GM10266 (cell line): Measurements from ENCODE around the gene FLVCR1.

Experiments used
- DNase-seq: peaks from one replicate; pipeline ENCODE4 v3.0.0; 2012; ENCODE audit errors: extremely low spot score
- CTCF ChIP-seq: IDR thresholded peaks from 2 replicates; pipeline ENCODE4 v1.5.1; 2012; ENCODE audit warnings: mild to moderate bottlenecking, low read depth; ENCODE audit not compliant: control insufficient read depth, insufficient read depth; ENCODE audit errors: missing control alignments

FLVCR1 gene

DNA sequence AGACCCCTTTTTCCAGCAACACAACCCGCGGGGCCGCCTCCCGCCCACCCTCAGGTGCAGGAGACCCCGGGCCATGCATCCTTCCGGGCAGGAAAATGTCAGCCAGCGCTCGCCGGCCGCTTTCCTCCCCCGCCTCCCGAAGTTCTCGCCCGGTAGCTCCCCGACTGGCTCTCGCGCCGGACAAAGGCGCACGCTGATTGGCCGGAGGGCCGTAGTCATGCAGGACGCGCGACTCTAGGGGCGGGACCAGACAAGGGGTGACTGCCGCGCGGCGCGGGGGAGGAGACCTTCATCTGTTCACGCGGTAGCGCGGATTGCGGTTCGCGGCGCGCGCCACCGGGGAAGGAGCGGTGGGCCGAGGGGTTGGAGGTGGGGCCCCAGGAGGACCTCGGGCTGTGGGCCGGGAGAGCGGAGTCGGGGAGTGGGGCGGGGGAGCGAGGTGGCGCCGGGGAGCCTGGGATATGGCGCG is at the start of gene FLVCR1:
Gene FLVCR1 (plus strand): TSS at position 284 of the 469 bp plus-strand sequence. CDS start 178 bp downstream, at position 462.
- peak; percentile 96 for DNase-seq
- TF ChIP-seq CTCF: no peak

DNA sequence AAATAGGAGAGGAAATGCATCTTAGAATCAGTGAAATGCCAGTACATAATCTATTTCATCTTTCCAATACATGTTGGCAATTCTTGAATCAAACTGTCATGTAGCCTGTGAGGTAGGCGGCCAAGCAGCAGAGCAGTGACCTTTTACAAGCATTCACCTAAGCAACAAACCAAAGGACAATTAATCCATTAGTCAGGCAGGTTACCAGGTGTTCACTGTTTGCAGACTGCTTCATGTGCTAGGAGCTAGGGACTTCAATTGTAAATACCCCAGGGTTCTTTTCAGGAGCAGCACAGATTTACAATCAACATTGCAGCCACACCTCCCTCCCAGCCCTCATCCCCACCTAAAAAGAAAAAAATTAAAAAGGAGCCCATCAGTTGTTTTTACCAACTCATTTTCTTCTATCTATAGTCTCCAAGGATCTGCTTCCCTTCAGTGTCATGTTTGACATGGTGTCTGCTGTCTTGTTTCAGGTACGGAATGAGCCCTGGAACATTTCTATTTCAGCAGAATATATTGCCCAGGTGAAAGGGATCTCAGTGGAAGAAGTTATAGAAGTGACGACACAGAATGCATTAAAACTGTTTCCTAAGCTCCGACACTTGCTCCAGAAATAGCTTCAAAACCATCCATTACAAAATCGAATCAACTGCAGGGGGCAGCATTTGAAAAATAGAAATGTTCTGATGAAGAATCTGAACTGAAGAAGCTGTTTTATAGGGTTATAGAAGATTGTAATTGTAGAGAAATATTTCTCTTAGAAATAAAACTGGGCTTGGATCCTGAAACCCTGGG is 43.3 kb upstream of the FLVCR1 start:
- DNase-seq: no peak
- peak; percentile 37 for TF ChIP-seq CTCF

DNA sequence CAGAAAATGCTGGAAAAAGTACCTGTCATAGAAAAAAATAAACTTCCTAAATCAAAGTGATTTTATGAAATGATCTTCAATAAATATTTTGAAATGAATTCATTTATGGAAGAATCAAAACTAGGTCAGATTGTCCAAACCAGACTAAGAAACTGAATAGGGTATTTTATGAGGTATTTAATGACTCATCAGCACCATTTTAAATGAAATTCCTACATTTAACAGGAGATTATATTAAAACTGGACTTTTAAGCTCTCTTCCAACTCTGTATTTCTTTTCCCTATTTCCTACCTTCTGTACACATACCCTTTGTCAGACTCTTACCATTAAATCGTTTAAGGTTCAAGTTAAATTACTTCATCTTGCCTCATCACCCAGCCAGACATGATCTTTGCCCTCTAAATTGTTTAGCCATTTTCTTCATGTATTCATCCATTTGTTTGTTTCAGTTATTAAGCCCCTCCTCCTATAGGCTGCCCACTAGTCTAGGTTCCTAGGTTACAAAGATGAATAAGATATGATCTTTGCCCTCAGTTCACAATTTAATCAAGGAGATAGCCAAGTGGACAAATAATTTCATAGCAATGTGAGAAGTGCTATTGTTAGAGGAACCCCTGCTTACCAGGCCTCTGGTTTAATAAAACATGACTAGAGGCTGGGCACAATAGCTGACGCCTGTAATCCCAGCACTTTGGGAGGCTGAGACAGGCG is 41.4 kb upstream of the FLVCR1 start:
- TF ChIP-seq CTCF: no peak
- no peak for DNase-seq

- DNase-seq: peak; percentile 44
- TF ChIP-seq CTCF: no peak
Observed at GRCh38 chr1:212819726-212820125, 38.3 kb upstream of the FLVCR1 start.

GRCh38 chr1:212820969-212821368 is 37.1 kb upstream of the FLVCR1 start:
- no peak for DNase-seq
- TF ChIP-seq CTCF: peak; percentile 10

GRCh38 chr1:212822956-212823355 is 35.1 kb upstream of the FLVCR1 start:
- no peak for TF ChIP-seq CTCF
- DNase-seq: no peak

DNA sequence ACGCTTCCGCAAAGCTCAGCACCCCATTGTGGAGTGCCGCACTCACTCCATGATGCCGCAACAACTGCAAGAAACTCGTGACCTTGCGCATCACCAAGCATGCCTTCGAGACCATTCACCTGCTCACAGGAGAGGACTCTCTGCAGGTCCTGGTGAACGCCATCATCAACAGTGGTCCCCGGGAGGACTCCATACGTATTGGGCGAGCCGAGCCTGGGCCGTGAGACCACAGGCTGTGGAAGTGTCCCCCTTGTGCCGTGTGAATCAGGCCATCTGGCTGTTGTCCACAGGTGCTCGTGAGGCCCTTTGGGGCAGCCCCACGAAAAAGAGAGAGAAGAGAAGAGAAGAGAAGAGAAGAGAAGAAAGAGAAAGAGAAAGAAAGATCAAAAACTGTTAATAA is 33.9 kb upstream of the FLVCR1 start:
- TF ChIP-seq CTCF: no peak
- DNase-seq: no peak
